NOMO-1 treated with DMSO at 0.1 percent for 48 hours (cell line): Measurements from ENCODE around the gene ODAD3.
"Not testable (repeated sequence)": the region's sequence is repeated elsewhere in the genome, so short reads cannot be mapped to it uniquely, and the experiment has no call there.

Source experiments
- DNase-seq: peaks from one replicate; lab custom pipeline; 2025; ENCODE audit not compliant: unreplicated experiment; lab: John Stamatoyannopoulos, UW

Gene ODAD3

GRCh38 chr19:11435057-11435832, at the start of gene ODAD3, which contains the start of gene PRKCSH:
Gene ODAD3 (minus strand): TSS chr19:11435121. CDS start chr19:11435016, 105 bp downstream.
Gene PRKCSH (plus strand): TSS chr19:11435635. CDS start chr19:11436118, 483 bp downstream.
- peak; percentile 100 for DNase-seq

GRCh38 chr19:11483366-11484111, 48.6 kb upstream of the ODAD3 start:
- no peak for DNase-seq

GRCh38 chr19:11482384-11483050, 47.6 kb upstream of the ODAD3 start:
- DNase-seq: peak; percentile 91

- peak; percentile 93 for DNase-seq
Measured at GRCh38 chr19:11481534-11482383, 46.8 kb upstream of the ODAD3 start.

- no peak for DNase-seq
Measured at GRCh38 chr19:11480715-11481533, 46.0 kb upstream of the ODAD3 start, which contains the start of gene ELAVL3. Gene ELAVL3 (minus strand): TSS chr19:11481046. CDS start chr19:11480608, 438 bp downstream.

- DNase-seq: no peak
Measured at GRCh38 chr19:11479898-11480714, 45.2 kb upstream of the ODAD3 start.

GRCh38 chr19:11479090-11479897, 44.4 kb upstream of the ODAD3 start:
- DNase-seq: peak; percentile 29

GRCh38 chr19:11478167-11479089, 43.5 kb upstream of the ODAD3 start:
- peak; percentile 15 for DNase-seq

GRCh38 chr19:11475861-11476260, 40.9 kb upstream of the ODAD3 start:
- no peak for DNase-seq

- DNase-seq: not testable (repeated sequence)
Measured at GRCh38 chr19:11475343-11475742, 40.4 kb upstream of the ODAD3 start.

- DNase-seq: no peak
Measured at GRCh38 chr19:11473725-11474124, 38.8 kb upstream of the ODAD3 start.

- not testable (repeated sequence) for DNase-seq
Measured at GRCh38 chr19:11468266-11468845, 33.4 kb upstream of the ODAD3 start.

GRCh38 chr19:11465600-11465999, 30.7 kb upstream of the ODAD3 start:
- no peak for DNase-seq

GRCh38 chr19:11464333-11465265, 29.7 kb upstream of the ODAD3 start:
- DNase-seq: no peak

GRCh38 chr19:11463391-11463790, 28.5 kb upstream of the ODAD3 start:
- no peak for DNase-seq
